Trophoblast cell (in vitro differentiated cells and primary cell): ENCODE results near the gene PDHX.
A peak's percentile ranks its signal among the peaks of the same experiment; 100 is the strongest.

Experiments
- DNase-seq, 2 donors: peaks; one replicate each; pipeline ENCODE4 v3.0.0-alpha.2; 2016
- H2AFZ ChIP-seq: 2 replicates; pipeline ENCODE4 v1.6.1; 2013; ENCODE audit warnings: low read length, moderate library complexity, mild to moderate bottlenecking; ENCODE audit not compliant: insufficient read depth, poor library complexity
- H2AK5ac ChIP-seq: 2 replicates; pipeline ENCODE4 v1.6.1; 2013; ENCODE audit warnings: mild to moderate bottlenecking, low read length
- H2BK120ac ChIP-seq: 2 replicates; pipeline ENCODE4 v1.6.1; 2013; ENCODE audit warnings: low read length, mild to moderate bottlenecking, moderate library complexity; ENCODE audit not compliant: insufficient read depth, poor library complexity
- H2BK12ac ChIP-seq: 2 replicates; pipeline ENCODE4 v1.6.1; 2013; ENCODE audit warnings: mild to moderate bottlenecking, low read length, moderate library complexity
- H2BK5ac ChIP-seq: 2 replicates; pipeline ENCODE4 v1.6.1; 2013; ENCODE audit warnings: low read length, low read depth, moderate library complexity, mild to moderate bottlenecking; ENCODE audit not compliant: poor library complexity
- H3K14ac ChIP-seq: 2 replicates; pipeline ENCODE4 v1.6.1; 2013; ENCODE audit warnings: mild to moderate bottlenecking, low read length
- H3K18ac ChIP-seq: 2 replicates; pipeline ENCODE4 v1.6.1; 2013; ENCODE audit warnings: mild to moderate bottlenecking, low read length
- H3K23ac ChIP-seq: 2 replicates; pipeline ENCODE4 v1.6.1; 2013; ENCODE audit warnings: low read length
- H3K27ac ChIP-seq: 2 replicates; pipeline ENCODE4 v1.5.1; 2013; ENCODE audit warnings: low read depth, mild to moderate bottlenecking, inconsistent platforms, low read length, moderate library complexity
- H3K27me3 ChIP-seq: 2 replicates; pipeline ENCODE4 v1.6.1; 2013; ENCODE audit warnings: inconsistent platforms, mild to moderate bottlenecking, low read length, moderate library complexity; ENCODE audit not compliant: insufficient read depth
- H3K36me3 ChIP-seq, 2 experiments: 1 replicate in 1 of 2; 2 replicates in 1 of 2; pipeline ENCODE4 v1.6.1; 2013; ENCODE audit warnings: low read length in 2 of 2, mild to moderate bottlenecking in 2 of 2, moderate library complexity in 1 of 2; ENCODE audit not compliant: insufficient read depth in 2 of 2, control insufficient read depth in 1 of 2
- H3K4ac ChIP-seq: 2 replicates; pipeline ENCODE4 v1.6.1; 2013; ENCODE audit warnings: low read depth, mild to moderate bottlenecking, low read length, moderate library complexity
- H3K4me1 ChIP-seq, 2 experiments: 1 replicate in 1 of 2; 2 replicates in 1 of 2; pipeline ENCODE4 v1.6.1; 2013; ENCODE audit warnings: low read length in 2 of 2, mild to moderate bottlenecking in 2 of 2, moderate library complexity in 1 of 2; ENCODE audit not compliant: insufficient read depth in 2 of 2, control insufficient read depth in 1 of 2
- H3K4me2 ChIP-seq: 2 replicates; pipeline ENCODE4 v1.6.1; 2013; ENCODE audit warnings: inconsistent platforms, mild to moderate bottlenecking, low read length, moderate library complexity
- H3K4me3 ChIP-seq: 2 replicates; pipeline ENCODE4 v1.5.1; 2013; ENCODE audit warnings: mild to moderate bottlenecking, low read depth, low read length, inconsistent platforms
- H3K79me1 ChIP-seq: one replicate; pipeline ENCODE4 v1.6.1; 2013; ENCODE audit warnings: low read length
- H3K79me2 ChIP-seq: 2 replicates; pipeline ENCODE4 v1.6.1; 2013; ENCODE audit warnings: low read length, mild to moderate bottlenecking; ENCODE audit not compliant: control insufficient read depth, insufficient read depth, poor library complexity
- H3K9ac ChIP-seq: 2 replicates; pipeline ENCODE4 v1.6.1; 2013; ENCODE audit warnings: mild to moderate bottlenecking, low read length
- H3K9me3 ChIP-seq: 2 replicates; pipeline ENCODE4 v1.6.1; 2013; ENCODE audit warnings: low read depth, mild to moderate bottlenecking, control low read depth, inconsistent platforms, low read length; ENCODE audit not compliant: insufficient read depth
- H4K12ac ChIP-seq: 2 replicates; pipeline ENCODE4 v1.6.1; 2013; ENCODE audit warnings: low read depth, mild to moderate bottlenecking, low read length, moderate library complexity
- H4K8ac ChIP-seq: 2 replicates; pipeline ENCODE4 v1.6.1; 2013; ENCODE audit warnings: low read depth, mild to moderate bottlenecking, low read length, moderate library complexity
- H4K91ac ChIP-seq: one replicate; pipeline ENCODE4 v1.6.1; 2013; ENCODE audit warnings: low read depth, mild to moderate bottlenecking, low read length, moderate library complexity
- WGBS: extraction: QIAGEN DNeasy Blood & Tissue Kit; methylation state at CpG from one replicate; pipeline ENCODE4 v1.1.7; 2013; ENCODE audit warnings: missing lambda C conversion rate; ENCODE audit not compliant: insufficient read length, insufficient coverage; ENCODE audit errors: extremely low coverage; 5-methylcytosine and 5-hydroxymethylcytosine counted together

PDHX gene

GRCh38 chr11:34915136-34916014, 1.0 kb upstream of the PDHX start:
- Histone ChIP-seq H2AK5ac (no peak overlapping the region), H3K79me1 (peaks cover 12% of the 10 kb centered on the region), H4K12ac (peak overlapping the region; percentile 79), H2BK5ac (peak overlapping the region; percentile 95), H3K14ac (peak overlapping the region; percentile 76), H3K79me2 (peaks cover 7% of the 10 kb centered on the region), H3K36me3 (peaks cover 0 to 3% of the 10 kb centered on the region in 2 experiments), H3K9ac (peak overlapping the region; percentile 83), H3K4me3 (peak overlapping the region; percentile 97), H3K9me3 (no peaks in the 10 kb centered on the region), H2AFZ (peak overlapping the region; percentile 91), H3K4ac (peak overlapping the region; percentile 88), H3K4me2 (peak overlapping the region; percentile 75), H2BK12ac (no peak overlapping the region), H3K18ac (peak overlapping the region; percentile 44), H2BK120ac (peak overlapping the region; percentile 76), H4K8ac (peak overlapping the region; percentile 85), H3K27me3 (no peaks in the 10 kb centered on the region), H3K4me1 (peaks cover 0 to 2% of the 10 kb centered on the region in 2 experiments), H3K27ac (peak overlapping the region; percentile 99), H4K91ac (peak overlapping the region; percentile 91), H3K23ac (peak overlapping the region; percentile 55)
- WGBS: no CpG with 5 or more reads among the region's 34 CpGs
- peak in 1 of 2 donors; percentile 19 for DNase-seq

- H3K36me3 ChIP-seq: peaks cover 0 to 3% of the 10 kb centered on the region in 2 experiments
- no peak overlapping the region for H3K18ac ChIP-seq
- H3K9me3 ChIP-seq: no peaks in the 10 kb centered on the region
- H2BK12ac ChIP-seq: no peak overlapping the region
- H2BK120ac ChIP-seq: peak overlapping the region; percentile 9
- H2AK5ac ChIP-seq: no peak overlapping the region
- H3K4me2 ChIP-seq: peak overlapping the region; percentile 98
- peak in 1 of 2 donors; percentile 16 for DNase-seq
- peak overlapping the region; percentile 90 for H3K4ac ChIP-seq
- peak overlapping the region; percentile 89 for H4K8ac ChIP-seq
- H2AFZ ChIP-seq: peak overlapping the region; percentile 84
- peak overlapping the region; percentile 63 for H4K12ac ChIP-seq
- peak overlapping the region; percentile 60 for H2BK5ac ChIP-seq
- no peak overlapping the region for H3K23ac ChIP-seq
- H3K27me3 ChIP-seq: no peaks in the 10 kb centered on the region
- no CpG with 5 or more reads among the region's 23 CpGs for WGBS
- no peak overlapping the region for H3K27ac ChIP-seq
- peaks cover 0 to 2% of the 10 kb centered on the region in 2 experiments for H3K4me1 ChIP-seq
- peaks cover 12% of the 10 kb centered on the region for H3K79me1 ChIP-seq
- H3K9ac ChIP-seq: peak overlapping the region; percentile 99
- peak overlapping the region; percentile 67 for H4K91ac ChIP-seq
- H3K79me2 ChIP-seq: peaks cover 7% of the 10 kb centered on the region
- peak overlapping the region; percentile 80 for H3K14ac ChIP-seq
- H3K4me3 ChIP-seq: peak overlapping the region; percentile 98
Observed at GRCh38 chr11:34916843-34917770, 689 bp downstream of the PDHX start.

- no peak overlapping the region for H2BK120ac ChIP-seq
- no peaks in the 10 kb centered on the region for H3K9me3 ChIP-seq
- WGBS: no CpG with 5 or more reads among the region's 4 CpGs
- no peak overlapping the region for H3K9ac ChIP-seq
- no peaks in the 10 kb centered on the region for H3K36me3 ChIP-seq
- H4K12ac ChIP-seq: no peak overlapping the region
- no peak overlapping the region for H3K4ac ChIP-seq
- H3K23ac ChIP-seq: no peak overlapping the region
- no peak overlapping the region for H4K91ac ChIP-seq
- H2AK5ac ChIP-seq: no peak overlapping the region
- no peak overlapping the region for H4K8ac ChIP-seq
- no peaks in the 10 kb centered on the region for H3K4me1 ChIP-seq
- H3K14ac ChIP-seq: no peak overlapping the region
- no peak overlapping the region for H2BK5ac ChIP-seq
- no peak overlapping the region for H2BK12ac ChIP-seq
- no peak overlapping the region for H2AFZ ChIP-seq
- no peak overlapping the region for H3K18ac ChIP-seq
- DNase-seq: no peak
- no peaks in the 10 kb centered on the region for H3K27me3 ChIP-seq
- H3K27ac ChIP-seq: no peak overlapping the region
- peaks cover 5% of the 10 kb centered on the region for H3K79me1 ChIP-seq
- H3K4me2 ChIP-seq: no peak overlapping the region
- H3K4me3 ChIP-seq: no peak overlapping the region
- peaks cover 3% of the 10 kb centered on the region for H3K79me2 ChIP-seq
Observed at GRCh38 chr11:34921156-34921555, 4.7 kb downstream of the PDHX start.

DNA sequence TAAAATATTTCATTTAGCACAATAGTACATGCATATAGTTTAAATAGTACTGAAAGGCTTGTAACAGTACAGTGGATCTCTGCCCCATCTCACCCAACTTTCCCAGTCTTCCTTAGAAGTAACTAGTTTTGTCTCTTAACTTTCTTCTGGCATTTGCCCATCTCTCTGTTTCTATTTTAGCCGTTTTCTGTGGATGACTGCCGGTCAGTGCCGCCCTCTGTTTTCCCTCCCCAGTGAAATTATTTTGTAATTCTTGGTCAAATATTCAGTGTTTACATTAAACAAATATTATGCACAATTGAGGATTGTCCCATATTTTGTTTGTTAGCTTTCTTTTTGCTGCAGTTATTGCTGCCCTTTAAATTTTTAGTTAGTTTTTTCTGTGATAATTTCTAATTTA, 8.3 kb downstream of the PDHX start:
- no peak overlapping the region for H2AK5ac ChIP-seq
- no CpG with 5 or more reads among the region's 3 CpGs for WGBS

More for the DNA sequence above, 8.3 kb downstream of the PDHX start:
- Histone ChIP-seq H3K18ac (no peak overlapping the region), H3K79me2 (no peaks in the 10 kb centered on the region), H4K8ac (no peak overlapping the region), H2BK5ac (no peak overlapping the region), H3K23ac (no peak overlapping the region), H4K91ac (no peak overlapping the region), H3K9ac (no peak overlapping the region), H3K36me3 (no peaks in the 10 kb centered on the region), H2BK12ac (no peak overlapping the region), H3K4me3 (no peak overlapping the region), H4K12ac (no peak overlapping the region), H2AFZ (no peak overlapping the region), H3K4me2 (no peak overlapping the region), H3K14ac (no peak overlapping the region), H3K9me3 (no peaks in the 10 kb centered on the region), H2BK120ac (no peak overlapping the region), H3K4ac (no peak overlapping the region), H3K27ac (no peak overlapping the region), H3K4me1 (no peaks in the 10 kb centered on the region), H3K79me1 (no peaks in the 10 kb centered on the region), H3K27me3 (no peaks in the 10 kb centered on the region)
- DNase-seq: no peak
